Skeletal muscle tissue (tissue), 4 donors: ENCODE results near the gene LRRC1. TPM values are rescaled to one million over a fixed set of nuclear protein-coding genes. Genes with fewer than 3 reads are reported as not detected.

ENCODE experiments used
- H3K27ac ChIP-seq: one replicate; pipeline ENCODE4 v1.7.0; 2013; ENCODE audit warnings: mild to moderate bottlenecking, low read depth, low read length, inconsistent platforms
- H3K27me3 ChIP-seq, 3 donors: one replicate each; pipeline ENCODE4 v1.7.0; 2013; ENCODE audit warnings: low read length in 3 of 3; ENCODE audit not compliant: control insufficient read depth in 3 of 3, insufficient read depth in 3 of 3
- H3K36me3 ChIP-seq, 3 donors: one replicate each; pipeline ENCODE4 v1.7.0; 2013; ENCODE audit warnings: low read length in 3 of 3; ENCODE audit not compliant: control insufficient read depth in 3 of 3, insufficient read depth in 3 of 3
- H3K4me1 ChIP-seq, 3 donors: one replicate each; pipeline ENCODE4 v1.7.0; 2013; ENCODE audit warnings: low read length in 3 of 3, mild to moderate bottlenecking in 3 of 3; ENCODE audit not compliant: control insufficient read depth in 3 of 3, insufficient read depth in 3 of 3
- H3K4me3 ChIP-seq, 3 donors: one replicate each; pipeline ENCODE4 v1.7.0; 2013; ENCODE audit warnings: low read length in 3 of 3
- H3K9ac ChIP-seq, 3 donors: one replicate each; pipeline ENCODE4 v1.7.0; 2013; ENCODE audit warnings: low read length in 3 of 3, mild to moderate bottlenecking in 3 of 3, moderate library complexity in 2 of 3, low read depth in 1 of 3
- H3K9me3 ChIP-seq, 3 donors: one replicate each; pipeline ENCODE4 v1.7.0; 2013; ENCODE audit warnings: low read length in 3 of 3; ENCODE audit not compliant: control insufficient read depth in 3 of 3
- total RNA-seq: library from RNA; depleted of rRNA; stranded (reverse); fragments of >200 nt; gene quantifications from one replicate; pipeline ENCODE4 v1.2.3, GENCODE V29; 2014
- donor health status: Osteomylitis.

Gene LRRC1
- total RNA-seq, 1 donor from 2014 or later: 3.7 TPM

DNA sequence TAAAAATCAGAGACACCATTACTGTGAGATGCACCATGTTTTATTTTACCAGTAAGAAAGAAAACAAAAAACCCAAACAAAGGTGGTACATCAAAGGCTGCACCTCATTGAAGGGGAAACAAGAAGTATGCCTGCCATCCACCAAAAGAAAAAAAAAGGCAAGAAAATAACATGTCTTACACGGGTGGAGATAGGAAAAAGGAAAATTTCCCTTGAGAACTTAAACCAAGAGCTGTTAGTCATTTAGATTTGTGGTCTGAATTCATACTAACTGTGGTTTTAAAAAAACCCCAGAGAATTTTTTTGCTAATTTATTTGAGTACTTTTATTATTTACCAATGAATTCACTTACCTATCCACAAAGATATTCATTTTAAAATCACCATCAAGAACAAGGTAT lies 144.0 kb downstream of the LRRC1 start:
- Histone ChIP-seq H3K9me3 (no peaks in the 10 kb centered on the region), H3K27me3 (no peaks in the 10 kb centered on the region), H3K27ac (no peak overlapping the region), H3K9ac (no peak overlapping the region), H3K4me3 (no peak overlapping the region), H3K4me1 (peaks cover 4 to 10% (median 6%) of the 10 kb centered on the region in 3 donors), H3K36me3 (no peaks in the 10 kb centered on the region)

DNA sequence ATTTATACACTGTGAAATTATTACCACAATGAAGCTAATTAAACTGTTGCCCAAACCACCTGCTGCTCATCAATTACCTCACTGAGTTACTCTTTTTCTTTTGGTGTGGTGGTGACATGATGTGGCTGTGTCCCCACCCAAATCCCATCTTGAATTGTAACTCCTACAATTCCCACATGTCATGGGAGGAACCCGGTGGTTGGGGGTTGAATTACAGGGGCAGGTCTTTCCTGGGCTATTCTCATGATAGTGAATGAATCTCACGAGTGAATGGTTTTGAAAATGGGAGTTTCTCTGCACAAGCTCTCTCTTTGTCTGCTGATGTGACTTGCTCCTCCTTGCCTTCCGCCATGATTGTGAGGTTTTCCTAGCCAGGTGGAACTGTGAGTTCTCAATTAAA lies 145.0 kb downstream of the LRRC1 start:
- H3K9ac ChIP-seq: no peak overlapping the region
- no peaks in the 10 kb centered on the region for H3K9me3 ChIP-seq
- no peak overlapping the region for H3K4me3 ChIP-seq
- no peaks in the 10 kb centered on the region for H3K27me3 ChIP-seq
- peaks cover 4 to 12% (median 6%) of the 10 kb centered on the region in 3 donors for H3K4me1 ChIP-seq
- no peak overlapping the region for H3K27ac ChIP-seq
- no peaks in the 10 kb centered on the region for H3K36me3 ChIP-seq

DNA sequence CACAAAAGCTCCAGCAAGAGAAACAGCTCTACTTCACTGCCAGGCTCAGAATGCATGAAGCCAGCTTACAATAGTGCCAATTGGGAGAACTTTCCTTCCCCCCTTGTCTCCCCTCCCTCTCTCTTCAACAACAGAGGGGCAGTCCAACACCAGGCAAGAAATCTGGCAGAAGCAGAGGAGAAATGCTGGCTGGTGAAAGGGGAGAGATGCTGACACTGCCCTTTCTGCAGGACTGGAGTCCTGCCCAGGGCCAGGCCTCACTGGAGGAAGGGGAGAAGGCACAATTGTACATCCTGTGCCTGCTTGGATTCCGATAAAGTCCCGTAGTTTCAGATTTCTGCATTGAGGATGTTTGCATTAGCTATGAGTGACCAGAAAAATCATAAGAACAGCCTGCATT lies 148.6 kb downstream of the LRRC1 start:
- no peak overlapping the region for H3K4me3 ChIP-seq
- no peak overlapping the region for H3K9ac ChIP-seq
- no peak overlapping the region for H3K27ac ChIP-seq
- no peaks in the 10 kb centered on the region for H3K9me3 ChIP-seq
- H3K36me3 ChIP-seq: no peaks in the 10 kb centered on the region
- no peaks in the 10 kb centered on the region for H3K27me3 ChIP-seq
- peaks cover 4 to 12% (median 6%) of the 10 kb centered on the region in 3 donors for H3K4me1 ChIP-seq

DNA sequence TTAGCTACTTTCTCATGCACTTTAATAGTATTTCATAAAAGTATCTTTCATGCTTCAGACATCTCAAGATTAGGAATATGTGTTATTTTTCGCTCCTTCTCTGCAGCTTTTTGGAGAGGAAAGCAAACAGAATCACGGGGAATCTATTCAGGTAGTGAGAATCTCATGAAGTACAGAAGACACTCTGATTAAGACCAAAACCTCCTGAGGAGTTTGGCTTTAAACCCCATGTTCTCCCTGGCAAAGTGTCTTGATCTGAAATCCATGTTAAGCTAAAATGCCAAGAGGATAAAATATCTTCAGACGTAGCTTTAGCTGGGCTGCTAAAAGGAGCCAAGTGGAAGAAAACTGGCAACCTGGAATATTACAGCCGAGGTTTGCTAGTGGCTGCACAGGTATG lies 149.3 kb downstream of the LRRC1 start:
- Histone ChIP-seq H3K27ac (no peak overlapping the region), H3K4me3 (no peak overlapping the region), H3K36me3 (no peaks in the 10 kb centered on the region), H3K9ac (no peak overlapping the region), H3K4me1 (peaks cover 4 to 12% (median 6%) of the 10 kb centered on the region in 3 donors), H3K27me3 (no peaks in the 10 kb centered on the region), H3K9me3 (no peaks in the 10 kb centered on the region)

DNA sequence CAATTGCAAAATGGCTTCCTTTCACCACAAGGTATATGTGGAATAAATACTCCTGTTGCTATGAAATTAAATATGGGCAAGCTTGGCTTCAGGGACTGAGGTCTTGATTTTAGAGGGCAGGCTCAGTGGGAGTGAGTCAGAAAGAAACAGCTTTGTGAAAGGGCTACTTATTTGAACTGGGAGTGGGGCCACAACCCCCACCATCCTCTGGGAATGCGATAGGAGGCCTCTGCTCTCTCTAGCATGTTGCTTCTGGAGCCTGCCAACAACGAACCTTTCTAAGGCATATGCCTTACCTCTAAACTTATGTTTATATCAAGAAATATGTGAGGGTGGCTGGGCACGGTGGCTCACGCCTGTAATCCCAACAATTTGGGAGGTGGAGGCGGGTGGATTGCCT lies 149.7 kb downstream of the LRRC1 start:
- Histone ChIP-seq H3K27ac (no peak overlapping the region), H3K36me3 (no peaks in the 10 kb centered on the region), H3K9ac (no peak overlapping the region), H3K9me3 (no peaks in the 10 kb centered on the region), H3K4me3 (no peak overlapping the region), H3K27me3 (no peaks in the 10 kb centered on the region), H3K4me1 (peaks cover 4 to 12% (median 6%) of the 10 kb centered on the region in 3 donors)

DNA sequence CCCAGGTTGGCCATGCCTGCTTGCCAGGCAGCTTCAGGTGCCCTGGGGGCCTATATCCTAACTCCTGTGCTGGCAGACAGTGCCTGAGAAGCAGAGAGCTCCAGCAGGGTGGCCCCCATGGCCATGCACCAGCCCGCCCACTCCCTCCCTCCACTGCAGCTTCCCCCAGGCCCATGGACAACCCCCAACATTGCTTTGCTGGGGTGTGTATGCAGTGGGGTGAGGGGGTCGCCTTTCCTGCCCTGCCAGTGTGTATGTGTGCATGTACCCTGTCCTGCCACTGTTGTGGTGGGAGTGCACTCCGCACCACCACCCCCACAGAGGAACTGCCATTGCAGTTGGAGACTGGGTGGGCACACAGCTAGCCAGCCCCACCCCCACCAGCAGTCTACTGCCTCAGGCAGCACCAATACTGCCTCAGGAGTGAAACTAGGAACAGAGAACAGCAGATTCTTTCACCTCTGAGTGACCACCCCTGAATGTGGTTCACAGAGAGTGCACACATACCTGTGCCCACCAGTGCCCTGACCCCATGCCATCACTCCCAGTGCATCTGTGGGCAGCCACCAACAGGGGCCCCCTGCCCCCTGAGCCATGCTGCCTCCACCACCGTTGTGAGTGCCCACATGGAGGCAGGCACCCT lies 151.1 kb downstream of the LRRC1 start:
- H3K4me1 ChIP-seq: peaks cover 4 to 12% (median 6%) of the 10 kb centered on the region in 3 donors
- no peaks in the 10 kb centered on the region for H3K27me3 ChIP-seq

DNA sequence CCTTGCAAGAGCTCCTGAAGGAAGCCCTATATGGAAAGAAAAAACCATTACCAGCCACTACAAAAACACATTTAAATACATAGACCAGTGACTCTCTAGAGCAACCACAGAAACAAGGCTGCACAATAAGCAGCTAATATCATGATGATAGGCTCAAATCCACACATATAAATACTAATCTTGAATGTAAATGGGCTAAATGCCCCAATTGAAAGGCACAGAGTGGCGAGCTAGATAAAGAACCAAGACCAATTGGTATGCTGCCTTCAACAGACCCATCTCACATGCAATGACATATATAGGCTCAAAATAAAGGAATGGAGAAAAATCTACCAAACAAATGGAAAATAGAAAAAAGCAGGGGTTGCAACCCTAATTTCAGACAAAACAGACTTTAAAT lies 153.0 kb downstream of the LRRC1 start:
- H3K9ac ChIP-seq: no peak overlapping the region
- no peak overlapping the region for H3K4me3 ChIP-seq
- no peaks in the 10 kb centered on the region for H3K27me3 ChIP-seq
- no peak overlapping the region for H3K27ac ChIP-seq
- peaks cover 0 to 5% (median 0%) of the 10 kb centered on the region in 3 donors for H3K9me3 ChIP-seq
- peaks cover 4 to 11% (median 6%) of the 10 kb centered on the region in 3 donors for H3K4me1 ChIP-seq
- H3K36me3 ChIP-seq: no peaks in the 10 kb centered on the region

More for the DNA sequence above, 151.1 kb downstream of the LRRC1 start:
- Histone ChIP-seq H3K36me3 (no peaks in the 10 kb centered on the region), H3K9ac (no peak overlapping the region), H3K9me3 (peaks cover 0 to 3% (median 0%) of the 10 kb centered on the region in 3 donors), H3K27ac (no peak overlapping the region), H3K4me3 (no peak overlapping the region)

DNA sequence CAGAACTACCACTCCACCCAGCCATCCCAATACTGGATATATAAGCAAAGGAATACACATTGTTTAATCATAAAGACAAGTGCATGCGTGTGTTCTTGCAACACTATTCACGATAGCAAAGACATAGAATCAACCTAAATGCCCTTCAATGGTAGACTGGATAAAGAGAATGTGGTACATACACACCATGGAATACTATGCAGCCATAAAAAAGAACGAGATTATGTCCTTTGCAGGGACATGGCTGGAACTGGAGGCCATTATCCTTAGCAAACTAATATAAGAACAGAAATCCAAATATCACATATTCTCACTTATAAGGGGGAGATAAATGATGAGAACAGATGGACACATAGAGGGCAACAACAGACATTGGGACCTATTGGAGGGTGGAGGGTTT lies 156.6 kb downstream of the LRRC1 start:
- H3K4me1 ChIP-seq: no peaks in the 10 kb centered on the region
- no peak overlapping the region for H3K27ac ChIP-seq
- H3K27me3 ChIP-seq: no peaks in the 10 kb centered on the region
- peaks cover 0 to 5% (median 0%) of the 10 kb centered on the region in 3 donors for H3K9me3 ChIP-seq
- no peak overlapping the region for H3K4me3 ChIP-seq
- no peaks in the 10 kb centered on the region for H3K36me3 ChIP-seq
- no peak overlapping the region for H3K9ac ChIP-seq

DNA sequence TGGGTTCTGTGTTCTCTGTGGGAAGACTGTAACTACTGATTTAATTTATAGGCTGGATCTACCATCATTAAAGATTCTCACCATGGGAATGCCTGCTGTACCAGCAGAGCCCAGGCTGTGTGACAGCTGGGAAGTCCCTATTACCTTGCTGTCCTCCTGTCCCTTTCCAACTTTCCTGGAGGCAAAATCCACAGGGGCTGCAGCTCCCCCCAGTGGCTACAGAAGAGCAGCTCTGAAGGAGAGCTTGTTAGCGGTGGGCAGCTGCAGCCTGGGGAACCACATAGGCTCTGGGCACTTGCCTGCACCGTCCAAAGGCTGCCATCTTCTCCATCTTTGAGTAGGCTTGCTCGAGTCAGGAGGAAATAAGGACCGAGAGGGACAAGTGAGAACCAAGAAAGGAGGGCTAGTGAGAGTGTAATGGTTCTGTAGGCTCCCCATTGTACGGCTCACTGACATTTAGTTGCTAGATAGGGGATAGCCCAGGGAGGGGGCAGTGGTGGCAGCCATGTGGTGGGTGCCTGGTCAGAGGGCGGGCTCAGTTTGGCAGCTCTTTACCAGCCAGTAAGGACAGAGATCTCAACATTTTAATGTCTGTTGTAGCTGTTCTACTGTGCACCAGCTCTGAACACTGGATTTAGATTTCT lies 161.4 kb downstream of the LRRC1 start:
- H3K4me1 ChIP-seq: no peaks in the 10 kb centered on the region
- H3K27me3 ChIP-seq: no peaks in the 10 kb centered on the region
- H3K9ac ChIP-seq: no peak overlapping the region
- H3K4me3 ChIP-seq: no peak overlapping the region
- H3K36me3 ChIP-seq: no peaks in the 10 kb centered on the region
- H3K9me3 ChIP-seq: peaks cover 0 to 2% (median 0%) of the 10 kb centered on the region in 3 donors
- no peak overlapping the region for H3K27ac ChIP-seq

DNA sequence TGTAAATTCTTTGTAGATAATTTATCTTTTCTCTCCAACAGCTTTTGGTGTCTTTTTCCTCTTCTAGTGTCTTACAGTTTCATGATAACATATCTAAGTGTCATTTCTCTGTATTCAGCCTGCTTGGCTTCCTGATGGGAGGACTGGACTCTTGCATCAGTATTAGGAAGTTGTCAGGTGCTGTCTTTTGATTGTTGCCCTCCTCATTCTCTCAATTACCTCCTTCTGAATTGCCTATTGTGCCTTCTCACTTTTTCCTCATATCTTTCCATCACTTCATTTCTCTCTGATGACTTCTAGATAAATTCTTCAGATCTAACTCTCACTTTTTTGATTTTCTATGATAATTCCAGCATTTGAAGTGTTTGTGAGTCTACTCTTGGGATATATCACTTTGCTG lies 162.0 kb downstream of the LRRC1 start:
- no peak overlapping the region for H3K27ac ChIP-seq
- no peaks in the 10 kb centered on the region for H3K36me3 ChIP-seq
- no peaks in the 10 kb centered on the region for H3K9me3 ChIP-seq
- H3K4me1 ChIP-seq: no peaks in the 10 kb centered on the region
- no peaks in the 10 kb centered on the region for H3K27me3 ChIP-seq
- H3K9ac ChIP-seq: no peak overlapping the region
- H3K4me3 ChIP-seq: no peak overlapping the region
